K562 (cell line): Measurements from ENCODE around the gene SLC25A45. TPM values are rescaled to one million over a fixed set of nuclear protein-coding genes. Genes with fewer than 3 reads are reported as not detected.

Source experiments
- ATAC-seq: fragments of 200-7000 bp; cut with Tn5 transposase; 3 replicates; pipeline ENCODE4 v1.9.1; 2020; ENCODE audit warnings: moderate library complexity
- BruUV-seq: library from RNA; stranded (reverse); fragments of 400-500 nt; replicated peaks from 2 replicates; lab custom pipeline; 2021; lab: Mats Ljungman, UMichigan
- CTCF ChIA-PET: fragments of 300-600 bp; formaldehyde crosslinking; extraction: SDS; loops from one replicate; lab custom pipeline; 2021; ENCODE audit warnings: low intra/inter-chr PET ratio; lab: Yijun Ruan, JAX
- POLR2A ChIA-PET: fragments of 300-600, 350-650 bp; sonication (Branson Sonifier 250); formaldehyde crosslinking; extraction: SDS; loops from one replicate; lab custom pipeline; 2021; ENCODE audit warnings: antibody characterized with exemption, inconsistent platforms; lab: Yijun Ruan, JAX
- DNase-seq, 4 experiments: peaks; one replicate each; pipeline versions ENCODE4 v3.0.0 to v3.0.0-alpha.2; 2011 to 2018; ENCODE audit warnings: low spot score in 3 of 4, mixed read lengths in 3 of 4; ENCODE audit errors: extremely low read depth in 1 of 4
- FAIRE-seq: peaks from 2 replicates; lab custom pipeline; 2011; peaks lifted over from hg19 to GRCh38; lab: Jason Lieb, UNC
- H2AFZ ChIP-seq: 2 replicates; pipeline ENCODE4 v1.6.0; 2011; ENCODE audit warnings: low read depth, low read length, control low read depth, inconsistent platforms
- H3K27ac ChIP-seq: fragments of 200-600 bp; 3 replicates; pipeline ENCODE4 v1.8.0; 2011; ENCODE audit warnings: low read depth, mild to moderate bottlenecking, control low read depth, inconsistent platforms, low read length, moderate library complexity, mixed read lengths; ENCODE audit errors: extremely low read depth
- H3K27me3 ChIP-seq, 2 experiments: fragments of 300-600 bp in 1 of 2; 2 replicates in 1 of 2; 3 replicates in 1 of 2; pipeline versions ENCODE4 v1.6.0 to v1.8.0; 2011; ENCODE audit warnings: inconsistent platforms in 2 of 2, low read length in 2 of 2, mild to moderate bottlenecking in 1 of 2, mixed read lengths in 1 of 2, moderate library complexity in 1 of 2; ENCODE audit not compliant: control insufficient read depth in 2 of 2, insufficient read depth in 2 of 2
- H3K36me3 ChIP-seq: fragments of 300-600 bp; 3 replicates; pipeline ENCODE4 v1.8.0; 2011; ENCODE audit warnings: mild to moderate bottlenecking, low read length, inconsistent platforms; ENCODE audit not compliant: control insufficient read depth, insufficient read depth
- H3K4me1 ChIP-seq, 2 experiments: fragments of 200-600 bp in 1 of 2; replicated peaks in 1 of 2; 2 replicates in 1 of 2; 3 replicates in 1 of 2; pipeline versions ENCODE4 v1.5.1 to v1.8.0; 2011; ENCODE audit warnings: inconsistent platforms in 2 of 2, low read length in 2 of 2, mild to moderate bottlenecking in 1 of 2, mixed read lengths in 1 of 2, moderate library complexity in 1 of 2; ENCODE audit not compliant: control insufficient read depth in 2 of 2, insufficient read depth in 2 of 2
- H3K4me2 ChIP-seq: 2 replicates; pipeline ENCODE4 v1.6.1; 2011; ENCODE audit warnings: low read length, control low read depth, inconsistent platforms, mixed read lengths; ENCODE audit not compliant: insufficient read depth
- H3K4me3 ChIP-seq: fragments of 200-600 bp; sonication (generic), shearing (Covaris generic); 2 replicates; pipeline ENCODE4 v1.5.1; 2016; ENCODE audit warnings: control low read depth, inconsistent platforms
- H3K79me2 ChIP-seq: fragments of 200-600 bp; 3 replicates; pipeline ENCODE4 v1.8.0; 2011; ENCODE audit warnings: low read length, inconsistent platforms; ENCODE audit not compliant: control insufficient read depth, insufficient read depth
- H3K9ac ChIP-seq, 2 experiments: 2 replicates each; pipeline versions ENCODE4 v1.6.0 to v1.6.1; 2011; ENCODE audit warnings: low read depth in 2 of 2, low read length in 2 of 2, control low read depth in 1 of 2, inconsistent platforms in 1 of 2, mild to moderate bottlenecking in 1 of 2, mixed read lengths in 1 of 2; ENCODE audit not compliant: insufficient read depth in 1 of 2
- H3K9me1 ChIP-seq: one replicate; pipeline ENCODE4 v1.6.0; 2011; ENCODE audit warnings: inconsistent platforms, mild to moderate bottlenecking, low read length, moderate library complexity; ENCODE audit not compliant: control insufficient read depth, insufficient read depth
- H3K9me3 ChIP-seq: replicated peaks from 2 replicates; pipeline ENCODE4 v1.5.1; 2011; ENCODE audit warnings: low read depth, low read length, inconsistent platforms; ENCODE audit not compliant: control insufficient read depth, insufficient read depth
- H4K20me1 ChIP-seq: replicated peaks from 2 replicates; pipeline ENCODE4 v1.6.1; 2011; ENCODE audit warnings: low read length, inconsistent platforms, mixed read lengths; ENCODE audit not compliant: control insufficient read depth, insufficient read depth
- E2F4 ChIP-seq: sonication (generic); formaldehyde crosslinking; IDR thresholded peaks from 2 replicates; pipeline ENCODE4 v1.8.0; 2022; ENCODE audit warnings: mild to moderate bottlenecking, low read depth, missing genetic modification reagents
- FOXK2 ChIP-seq, 2 experiments: fragments of 450-650 bp; IDR thresholded peaks in 1 of 2; conservative IDR thresholded peaks in 1 of 2; 2 replicates each; pipeline ENCODE4 v1.6.1; 2016; ENCODE audit warnings: low read depth in 2 of 2, mild to moderate bottlenecking in 1 of 2
- HDAC1 ChIP-seq, 2 experiments: fragments of 450-650 bp; IDR thresholded peaks; 2 replicates each; pipeline ENCODE4 v1.6.1; 2016 to 2017; ENCODE audit warnings: inconsistent platforms in 1 of 2, mild to moderate bottlenecking in 1 of 2, moderate library complexity in 1 of 2
- ILK ChIP-seq: fragments of 450-650 bp; IDR thresholded peaks from 2 replicates; pipeline ENCODE4 v1.6.1; 2016; ENCODE audit warnings: missing genetic modification characterization, low read depth, mild to moderate bottlenecking, missing compliant biosample characterization, moderate library complexity, borderline replicate concordance
- IRF2 ChIP-seq: sonication (generic); formaldehyde crosslinking; IDR thresholded peaks from 2 replicates; pipeline ENCODE4 v1.8.1; 2022; ENCODE audit warnings: mild to moderate bottlenecking, missing genetic modification reagents
- KDM2B ChIP-seq: fragments of 250-450 bp; sonication (Bioruptor Pico); IDR thresholded peaks from 2 replicates; pipeline ENCODE4 v1.8.0; 2021; ENCODE audit warnings: mild to moderate bottlenecking, moderate library complexity
- LCOR ChIP-seq: sonication (generic); formaldehyde crosslinking; IDR thresholded peaks from 2 replicates; pipeline ENCODE4 v1.8.0; 2022; ENCODE audit warnings: mild to moderate bottlenecking, missing genetic modification reagents
- LEF1 ChIP-seq: fragments of 450-650 bp; IDR thresholded peaks from 2 replicates; pipeline ENCODE4 v1.6.1; 2016; ENCODE audit warnings: mild to moderate bottlenecking
- POLR2B ChIP-seq: fragments of 450-650 bp; IDR thresholded peaks from 2 replicates; pipeline ENCODE4 v1.6.1; 2018; ENCODE audit warnings: low read depth; ENCODE audit not compliant: partially characterized antibody
- SAFB2 ChIP-seq: fragments of 200-400 bp; formaldehyde crosslinking; IDR thresholded peaks from 2 replicates; pipeline ENCODE4 v1.6.1; 2018; ENCODE audit warnings: borderline replicate concordance, low read length, low read depth, moderate library complexity; ENCODE audit not compliant: severe bottlenecking
- STAG1 ChIP-seq: sonication (generic); formaldehyde crosslinking; IDR thresholded peaks from 2 replicates; pipeline ENCODE4 v1.5.0; 2020; ENCODE audit warnings: missing genetic modification reagents, borderline replicate concordance
- ZNF217 ChIP-seq: sonication (generic); formaldehyde crosslinking; IDR thresholded peaks from 2 replicates; pipeline ENCODE4 v1.8.0; 2022; ENCODE audit warnings: mild to moderate bottlenecking, missing genetic modification reagents
- ZNF3 ChIP-seq: fragments of 250-450 bp; sonication (Bioruptor Pico); IDR thresholded peaks from 2 replicates; pipeline ENCODE4 v1.5.0; 2021; ENCODE audit warnings: mild to moderate bottlenecking, moderate library complexity
- ZNF584 ChIP-seq: fragments of 200-800 bp; sonication (Bioruptor generic); IDR thresholded peaks from 2 replicates; pipeline ENCODE4 v1.6.1; 2016; ENCODE audit warnings: low read depth, mild to moderate bottlenecking, missing genetic modification characterization, missing compliant biosample characterization
- WGBS: fragments of 100-300 bp; shearing (Covaris generic); methylation state at CpG from one replicate; pipeline ENCODE4 v1.1.6; 2016; ENCODE audit warnings: low coverage, mixed read lengths; ENCODE audit not compliant: insufficient coverage; ENCODE audit errors: missing lambda C conversion rate; 5-methylcytosine and 5-hydroxymethylcytosine counted together
- in situ Hi-C: fragments of 300-500 bp; cut with MboI; formaldehyde crosslinking; loops from 4 replicates; pipeline ENCODE4 v1.15.0; 2018; ENCODE audit warnings: inconsistent platforms, mixed read lengths
- intact Hi-C: fragments of 100-400 bp; cut with micrococcal nuclease; formaldehyde crosslinking; loops from 2 replicates; pipeline ENCODE4 v1.14.2; 2022
- polyA plus RNA-seq, 8 experiments: library from polyadenylated mRNA; depleted of rRNA in 4 of 8; stranded (reverse) in 5 of 8; unstranded in 3 of 8; fragments of >200 nt; fragmentation: Nextera tagmentation in 2 of 8; fragmentation: Illumina TruSeq in 1 of 8; extraction: Ambion mirVana in 2 of 8; extraction: Trizol in 1 of 8; gene quantifications; 2 replicates each; pipeline versions ENCODE4 v1.2.1 to v1.2.3, GENCODE V29; 2011 to 2014; ENCODE audit warnings: inconsistent platforms in 1 of 8, missing spikeins in 1 of 8
- total RNA-seq, 7 experiments: library from RNA; depleted of rRNA in 6 of 7; stranded (reverse); fragments of >200 nt in 6 of 7; fragmentation: Illumina TruSeq in 2 of 7; extraction: Trizol in 2 of 7; gene quantifications; 2 replicates each; pipeline versions ENCODE4 v1.2.1 to v1.2.3, GENCODE V29; 2011 to 2021; ENCODE audit warnings: low replicate concordance in 1 of 7
- TF ChIP-seq, protein P1 (sequence below): fragments of 450-650 bp; formaldehyde crosslinking; IDR thresholded peaks from 2 replicates; pipeline ENCODE4 v1.4.0; 2020; ENCODE audit warnings: mild to moderate bottlenecking, mixed read lengths
- TF ChIP-seq, protein P2 (sequence below): fragments of 250-450 bp; sonication (Bioruptor Pico); IDR thresholded peaks from 2 replicates; pipeline ENCODE4 v1.4.0; 2020; ENCODE audit warnings: mild to moderate bottlenecking, moderate library complexity

The SLC25A45 gene
- total and polyA plus RNA-seq, 9 of the 15 experiments (the other 6 are each of a cell fraction or from before 2014, with no cell fraction given), result 0.15 to 2.3 (median 0.68) TPM

DNA sequence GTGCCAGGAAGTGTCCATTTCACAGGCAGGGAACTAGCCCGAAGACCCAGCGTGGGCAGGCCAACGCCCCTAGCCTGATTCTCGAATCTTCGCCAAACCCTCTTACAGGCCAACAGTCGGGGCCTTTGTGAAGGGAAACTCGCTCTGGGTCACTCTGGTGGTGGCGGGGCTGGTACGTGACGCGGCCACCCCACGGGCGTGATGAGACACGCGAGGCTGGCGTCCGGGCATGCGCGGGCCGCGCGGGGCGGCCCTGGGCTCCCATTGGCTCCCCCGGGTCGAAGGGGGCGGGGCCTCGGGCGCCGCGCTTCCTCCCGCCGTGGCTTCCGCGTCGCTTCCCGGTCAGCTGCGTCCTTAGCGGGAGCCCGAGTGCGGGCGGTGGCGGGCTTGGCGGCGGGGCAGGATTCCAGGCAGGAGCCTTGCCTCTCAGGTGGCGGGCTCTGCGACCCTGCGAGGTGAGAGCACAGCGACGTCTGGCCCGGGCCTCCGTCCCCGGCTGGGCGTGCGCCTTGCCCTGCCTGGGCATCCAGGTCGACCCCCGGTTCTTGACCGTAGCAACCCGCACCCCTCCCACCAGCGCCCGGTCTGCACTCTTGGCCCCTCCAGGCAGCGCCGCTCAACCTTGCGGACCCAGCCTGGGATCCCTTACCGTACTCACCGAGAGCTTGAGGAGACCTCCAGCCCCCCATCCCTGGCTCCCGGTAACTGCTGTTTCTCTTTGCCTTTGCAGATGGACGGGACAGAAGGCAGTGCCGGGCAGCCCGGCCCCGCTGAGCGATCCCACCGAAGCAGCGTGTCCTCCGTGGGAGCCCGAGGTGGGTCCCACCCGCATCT lies 4.1 kb upstream of the SLC25A45 start, which contains the start of gene FRMD8:
Gene FRMD8 (plus strand): TSS at position 331 of the 834 bp plus-strand sequence. CDS start 400 bp downstream, at position 731.
- BruUV-seq, result TSS peak; percentile 70
- peak within 1 kb of the TSS; percentile 86 for H2AFZ ChIP-seq
- H3K36me3 ChIP-seq, result peaks cover 36% of the 10 kb centered on the region; the same call in 2 of the 3 replicates
- no peak for FAIRE-seq
- in situ Hi-C loops, result no loop called here
- H3K4me3 ChIP-seq, result peak within 1 kb of the TSS; percentile 93
- peak within 1 kb of the TSS; percentile 71 to 97 for H3K9ac ChIP-seq
- peak; percentile 93 to 99 (median 98) for DNase-seq
- intact Hi-C loops, result no loop called here
- POLR2A ChIA-PET, result interaction anchor here (0.6 to 16.2 kb wide), 9 partner anchors 11 to 116 kb away, joined by 3 to 253 read pairs (median 4); partner anchors contain the start of genes MALAT1 and NEAT1
- no peaks in the 10 kb centered on the region for H3K27me3 ChIP-seq
- CTCF ChIA-PET, result interaction anchor here (0.7 to 1.4 kb wide), 3 partner anchors 19 to 432 kb away, joined by 3 to 8 read pairs (median 3); no protein-coding TSS in a partner anchor
- H3K4me1 ChIP-seq, result peaks cover 41 to 75% of the 10 kb centered on the region in 2 experiments
- peak within 1 kb of the TSS; percentile 91 for H3K27ac ChIP-seq
- H3K4me2 ChIP-seq, result peak within 1 kb of the TSS; percentile 94
- peaks cover 37% of the 10 kb centered on the region for H3K79me2 ChIP-seq
- ATAC-seq, result peak; percentile 83
- 1% methylated on average over 53 of the region's 76 CpGs for WGBS
- H3K9me3 ChIP-seq, result no peaks in the 10 kb centered on the region; the same call in 1 of the 2 replicates
- H3K9me1 ChIP-seq, result no peaks in the 10 kb centered on the region
- H4K20me1 ChIP-seq, result peaks cover 9% of the 10 kb centered on the region
- TF ChIP-seq POLR2B (peak; percentile 65), ILK (tag) (no peak), ZNF217 (CRISPR knock-in tag) (no peak), E2F4 (CRISPR knock-in tag) (no peak), KDM2B (CRISPR knock-in tag) (no peak), LEF1 (no peak), LCOR (CRISPR knock-in tag) (peak; percentile 29; the same call in 1 of the 2 replicates), SAFB2 (no peak), STAG1 (CRISPR knock-in tag) (no peak), HDAC1 (IDR thresholded peaks at IDR 0.05) (peak in 1 of 2 experiments; percentile 80; a peak in 2 of 4 replicates), ZNF3 (CRISPR knock-in tag) (no peak), ZNF584 (CRISPR knock-in tag) (0 out of 2 replicates have a peak, but pooled peaks have one; percentile 22), FOXK2 (conservative IDR thresholded peaks at IDR 0.05 in 1 of 2, IDR thresholded peaks at IDR 0.05 in 1 of 2; ENCODE audit: low read depth in 2 of 2) (no peak), IRF2 (CRISPR knock-in tag) (0 out of 2 replicates have a peak, but pooled peaks have one; percentile 22)
- TF ChIP-seq, protein P1, sequence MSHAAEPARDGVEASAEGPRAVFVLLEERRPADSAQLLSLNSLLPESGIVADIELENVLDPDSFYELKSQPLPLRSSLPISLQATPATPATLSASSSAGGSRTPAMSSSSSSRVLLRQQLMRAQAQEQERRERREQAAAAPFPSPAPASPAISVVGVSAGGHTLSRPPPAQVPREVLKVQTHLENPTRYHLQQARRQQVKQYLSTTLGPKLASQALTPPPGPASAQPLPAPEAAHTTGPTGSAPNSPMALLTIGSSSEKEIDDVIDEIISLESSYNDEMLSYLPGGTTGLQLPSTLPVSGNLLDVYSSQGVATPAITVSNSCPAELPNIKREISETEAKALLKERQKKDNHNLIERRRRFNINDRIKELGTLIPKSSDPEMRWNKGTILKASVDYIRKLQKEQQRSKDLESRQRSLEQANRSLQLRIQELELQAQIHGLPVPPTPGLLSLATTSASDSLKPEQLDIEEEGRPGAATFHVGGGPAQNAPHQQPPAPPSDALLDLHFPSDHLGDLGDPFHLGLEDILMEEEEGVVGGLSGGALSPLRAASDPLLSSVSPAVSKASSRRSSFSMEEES (CRISPR knock-in tag), result no peak
- TF ChIP-seq, protein P2, sequence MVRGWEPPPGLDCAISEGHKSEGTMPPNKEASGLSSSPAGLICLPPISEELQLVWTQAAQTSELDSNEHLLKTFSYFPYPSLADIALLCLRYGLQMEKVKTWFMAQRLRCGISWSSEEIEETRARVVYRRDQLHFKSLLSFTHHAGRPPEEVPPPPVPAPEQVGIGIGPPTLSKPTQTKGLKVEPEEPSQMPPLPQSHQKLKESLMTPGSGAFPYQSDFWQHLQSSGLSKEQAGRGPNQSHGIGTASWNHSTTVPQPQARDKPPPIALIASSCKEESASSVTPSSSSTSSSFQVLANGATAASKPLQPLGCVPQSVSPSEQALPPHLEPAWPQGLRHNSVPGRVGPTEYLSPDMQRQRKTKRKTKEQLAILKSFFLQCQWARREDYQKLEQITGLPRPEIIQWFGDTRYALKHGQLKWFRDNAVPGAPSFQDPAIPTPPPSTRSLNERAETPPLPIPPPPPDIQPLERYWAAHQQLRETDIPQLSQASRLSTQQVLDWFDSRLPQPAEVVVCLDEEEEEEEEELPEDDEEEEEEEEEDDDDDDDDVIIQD (CRISPR knock-in tag), result no peak
